Keratinocyte (primary cell): ENCODE results near the gene GBP1. TPM values are rescaled to one million over a fixed set of nuclear protein-coding genes. Genes with fewer than 3 reads are reported as not detected.

Source experiments
- DNase-seq: peaks from one replicate; pipeline ENCODE4 v3.0.0-alpha.2; 2011; ENCODE audit warnings: low read depth, missing footprints, low spot score
- FAIRE-seq: peaks from 2 replicates; lab custom pipeline; 2011; peaks lifted over from hg19 to GRCh38; lab: Jason Lieb, UNC
- H2AFZ ChIP-seq: 2 replicates; pipeline ENCODE4 v1.6.0; 2012; ENCODE audit warnings: low read length, control low read depth, inconsistent platforms; ENCODE audit not compliant: control insufficient read depth
- H3K27ac ChIP-seq: 2 replicates; pipeline ENCODE4 v1.5.1; 2011; ENCODE audit warnings: low read length; ENCODE audit not compliant: control insufficient read depth, insufficient read depth
- H3K27me3 ChIP-seq: 3 replicates; pipeline ENCODE4 v1.6.0; 2011; ENCODE audit warnings: low read length; ENCODE audit not compliant: control insufficient read depth, insufficient read depth; ENCODE audit errors: extremely low read depth
- H3K36me3 ChIP-seq, 2 experiments: 2 replicates in 1 of 2; 3 replicates in 1 of 2; pipeline ENCODE4 v1.5.1; 2011; ENCODE audit warnings: low read length in 2 of 2, mild to moderate bottlenecking in 1 of 2; ENCODE audit not compliant: control insufficient read depth in 2 of 2, insufficient read depth in 2 of 2; ENCODE audit errors: extremely low read depth in 1 of 2
- H3K4me1 ChIP-seq: 3 replicates; pipeline ENCODE4 v1.5.1; 2011; ENCODE audit warnings: low read length; ENCODE audit not compliant: control insufficient read depth, insufficient read depth; ENCODE audit errors: extremely low read depth
- H3K4me2 ChIP-seq: 3 replicates; pipeline ENCODE4 v1.6.0; 2011; ENCODE audit warnings: low read depth, low read length; ENCODE audit not compliant: control insufficient read depth, insufficient read depth; ENCODE audit errors: extremely low read depth
- H3K4me3 ChIP-seq, 3 experiments: fragments of 200-600 bp in 1 of 3; sonication (generic) in 1 of 3; 2 replicates in 2 of 3; 3 replicates in 1 of 3; pipeline ENCODE4 v1.5.1; 2011 to 2016; ENCODE audit warnings: low read length in 3 of 3, mild to moderate bottlenecking in 3 of 3, control low read depth in 2 of 3, inconsistent platforms in 1 of 3, low read depth in 1 of 3, mixed read lengths in 1 of 3, mixed run types in 1 of 3, moderate library complexity in 1 of 3; ENCODE audit not compliant: control insufficient read depth in 2 of 3, insufficient read depth in 2 of 3; ENCODE audit errors: extremely low read depth in 1 of 3
- H3K79me2 ChIP-seq: 2 replicates; pipeline ENCODE4 v1.6.0; 2012; ENCODE audit warnings: low read length; ENCODE audit not compliant: control insufficient read depth, insufficient read depth
- H3K9ac ChIP-seq: 3 replicates; pipeline ENCODE4 v1.6.0; 2011; ENCODE audit warnings: low read length; ENCODE audit not compliant: control insufficient read depth, insufficient read depth; ENCODE audit errors: extremely low read depth
- H3K9me1 ChIP-seq: 3 replicates; pipeline ENCODE4 v1.6.0; 2011; ENCODE audit warnings: low read length; ENCODE audit not compliant: control insufficient read depth, insufficient read depth; ENCODE audit errors: extremely low read depth
- H3K9me3 ChIP-seq: 2 replicates; pipeline ENCODE4 v1.5.1; 2012; ENCODE audit warnings: low read depth, low read length; ENCODE audit not compliant: control insufficient read depth
- H4K20me1 ChIP-seq: 3 replicates; pipeline ENCODE4 v1.6.0; 2011; ENCODE audit warnings: low read length; ENCODE audit not compliant: control insufficient read depth, insufficient read depth; ENCODE audit errors: extremely low read depth
- EZH2 ChIP-seq: IDR thresholded peaks from one replicate; pipeline ENCODE4 v1.6.1; 2012; ENCODE audit warnings: inconsistent platforms, mild to moderate bottlenecking, low read length, moderate library complexity
- dilution Hi-C: fragments of 300-500 bp; cut with MboI; formaldehyde crosslinking; loops from one replicate; pipeline ENCODE4 v1.7.0; 2020; ENCODE audit warnings: low sequenced_read_pairs; ENCODE audit not compliant: extremely low pct_ligation_motif_present
- polyA plus RNA-seq, 5 experiments: library from polyadenylated mRNA; depleted of rRNA in 3 of 5; stranded (reverse) in 3 of 5; stranded (forward) in 1 of 5; unstranded in 1 of 5; fragments of >200 nt; gene quantifications; 1 replicate in 1 of 5; 2 replicates in 3 of 5; 3 replicates in 1 of 5; pipeline versions ENCODE4 v1.2.1 to v1.2.3, GENCODE V29; 2011 to 2012; ENCODE audit warnings: missing spikeins in 2 of 5, low read depth in 1 of 5, low replicate concordance in 1 of 5
- TF ChIP-seq, protein P1 (sequence below), 3 experiments: IDR thresholded peaks in 1 of 3; conservative IDR thresholded peaks in 1 of 3; optimal IDR thresholded peaks in 1 of 3; 2 replicates in 2 of 3; 3 replicates in 1 of 3; pipeline versions ENCODE3 to v1.5.1; 2011; ENCODE audit warnings: low read length in 3 of 3, mild to moderate bottlenecking in 3 of 3, moderate library complexity in 2 of 3, control low read depth in 1 of 3, inconsistent platforms in 1 of 3; ENCODE audit not compliant: insufficient read depth in 2 of 3; ENCODE audit errors: extremely low read depth in 1 of 3

GBP1 gene
- polyA plus RNA-seq, 1 donor (not counting 4 experiments of a cell fraction or from before 2014, with no cell fraction given), result 22.7 TPM

DNA sequence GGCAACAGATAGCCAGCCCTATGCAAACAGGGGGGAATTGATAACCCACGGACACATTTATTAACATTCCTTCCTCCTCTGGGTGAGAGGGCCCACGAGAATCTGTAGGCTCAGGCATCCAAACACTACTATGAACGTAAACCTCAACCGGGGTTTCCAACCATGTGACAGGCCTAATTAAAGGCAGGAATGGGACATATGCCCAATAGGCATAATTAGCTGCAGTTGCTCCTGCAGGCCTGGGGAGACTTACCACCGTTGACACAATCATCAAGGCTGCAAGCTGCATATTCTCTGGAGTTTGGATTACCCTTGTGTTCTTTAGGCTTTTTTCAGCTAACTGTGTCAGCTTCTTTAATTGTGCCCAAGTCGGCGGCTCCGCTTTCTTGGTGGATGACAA is 22.2 kb upstream of the GBP1 start:
- Histone ChIP-seq H3K36me3 (no peaks in the 10 kb centered on the region), H3K27ac (no peak overlapping the region), H2AFZ (no peak overlapping the region), H3K27me3 (no peaks in the 10 kb centered on the region), H3K4me3 (no peak overlapping the region), H3K9me3 (no peaks in the 10 kb centered on the region), H4K20me1 (no peaks in the 10 kb centered on the region), H3K9me1 (no peaks in the 10 kb centered on the region), H3K9ac (no peak overlapping the region), H3K79me2 (no peaks in the 10 kb centered on the region), H3K4me2 (no peak overlapping the region), H3K4me1 (no peaks in the 10 kb centered on the region)
- no peak for DNase-seq
- FAIRE-seq, result no peak
- TF ChIP-seq, protein P1, sequence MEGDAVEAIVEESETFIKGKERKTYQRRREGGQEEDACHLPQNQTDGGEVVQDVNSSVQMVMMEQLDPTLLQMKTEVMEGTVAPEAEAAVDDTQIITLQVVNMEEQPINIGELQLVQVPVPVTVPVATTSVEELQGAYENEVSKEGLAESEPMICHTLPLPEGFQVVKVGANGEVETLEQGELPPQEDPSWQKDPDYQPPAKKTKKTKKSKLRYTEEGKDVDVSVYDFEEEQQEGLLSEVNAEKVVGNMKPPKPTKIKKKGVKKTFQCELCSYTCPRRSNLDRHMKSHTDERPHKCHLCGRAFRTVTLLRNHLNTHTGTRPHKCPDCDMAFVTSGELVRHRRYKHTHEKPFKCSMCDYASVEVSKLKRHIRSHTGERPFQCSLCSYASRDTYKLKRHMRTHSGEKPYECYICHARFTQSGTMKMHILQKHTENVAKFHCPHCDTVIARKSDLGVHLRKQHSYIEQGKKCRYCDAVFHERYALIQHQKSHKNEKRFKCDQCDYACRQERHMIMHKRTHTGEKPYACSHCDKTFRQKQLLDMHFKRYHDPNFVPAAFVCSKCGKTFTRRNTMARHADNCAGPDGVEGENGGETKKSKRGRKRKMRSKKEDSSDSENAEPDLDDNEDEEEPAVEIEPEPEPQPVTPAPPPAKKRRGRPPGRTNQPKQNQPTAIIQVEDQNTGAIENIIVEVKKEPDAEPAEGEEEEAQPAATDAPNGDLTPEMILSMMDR (optimal IDR thresholded peaks at IDR 0.05 in 1 of 3, IDR thresholded peaks at IDR 0.05 in 1 of 3, conservative IDR thresholded peaks at IDR 0.05 in 1 of 3; ENCODE audit: extremely low read depth in 1 of 3, insufficient read depth in 2 of 3, low read length in 3 of 3), result no peak
- no peak for TF ChIP-seq EZH2
- dilution Hi-C loops, result no loop called here

DNA sequence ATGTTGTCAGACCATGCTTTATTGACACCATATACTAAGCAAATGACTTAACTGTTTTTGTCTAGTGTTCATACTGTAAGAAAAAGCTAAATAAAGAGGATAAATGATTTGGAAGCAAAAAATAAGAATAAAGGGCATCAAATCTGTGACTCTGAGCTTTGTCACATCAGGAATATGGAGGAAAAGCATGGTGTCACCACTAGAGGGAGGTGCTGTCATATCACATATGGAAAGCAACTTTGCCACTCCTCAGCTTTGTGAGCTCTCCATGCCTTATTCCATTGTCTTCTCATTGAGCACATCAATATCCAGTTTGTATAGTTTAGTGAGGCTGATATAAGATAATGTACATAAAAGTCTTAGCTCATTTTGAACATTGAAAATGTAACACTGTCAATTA is 20.8 kb upstream of the GBP1 start:
- Histone ChIP-seq H3K4me2 (no peak overlapping the region), H3K36me3 (no peaks in the 10 kb centered on the region), H3K79me2 (no peaks in the 10 kb centered on the region), H3K4me3 (no peak overlapping the region), H3K9me1 (no peaks in the 10 kb centered on the region), H3K9ac (no peak overlapping the region), H3K9me3 (no peaks in the 10 kb centered on the region), H3K27ac (no peak overlapping the region), H4K20me1 (no peaks in the 10 kb centered on the region), H3K27me3 (no peaks in the 10 kb centered on the region), H3K4me1 (no peaks in the 10 kb centered on the region), H2AFZ (no peak overlapping the region)
- DNase-seq (no peak), FAIRE-seq (peak; percentile 73)
- TF ChIP-seq, protein P1 (optimal IDR thresholded peaks at IDR 0.05 in 1 of 3, IDR thresholded peaks at IDR 0.05 in 1 of 3, conservative IDR thresholded peaks at IDR 0.05 in 1 of 3; ENCODE audit: extremely low read depth in 1 of 3, insufficient read depth in 2 of 3, low read length in 3 of 3), result peak; percentile 45 to 87 (median 64)
- TF ChIP-seq EZH2, result no peak
- dilution Hi-C loops, result no loop called here
